ENCODE data around the gene MCM5.

MCM5 gene

GRCh38 chr22:35439365-35439717 lies 39.4 kb downstream of the MCM5 start:
- TF ChIP-seq CTCF (conservative IDR thresholded peaks at IDR 0.05; ENCODE audit: low read depth, low read length), result no peak
- DNase-seq (ENCODE audit: low read depth), result no peak
- no peak overlapping the region for H3K4me3 ChIP-seq (ENCODE audit: low read depth, low read length)

- DNase-seq (ENCODE audit: low read depth), result no peak
- no peak for TF ChIP-seq CTCF (conservative IDR thresholded peaks at IDR 0.05; ENCODE audit: low read depth, low read length)
- no peak overlapping the region for H3K4me3 ChIP-seq (ENCODE audit: low read depth, low read length)
Measured at GRCh38 chr22:35440129-35440528, 40.2 kb downstream of the MCM5 start.

- H3K4me3 ChIP-seq (ENCODE audit: low read depth, low read length), result no peak overlapping the region
- no peak for TF ChIP-seq CTCF (conservative IDR thresholded peaks at IDR 0.05; ENCODE audit: low read depth, low read length)
- DNase-seq (ENCODE audit: low read depth), result no peak
Measured at GRCh38 chr22:35441489-35442100, 41.7 kb downstream of the MCM5 start.

- no peak for TF ChIP-seq CTCF (conservative IDR thresholded peaks at IDR 0.05; ENCODE audit: low read depth, low read length)
- no peak for DNase-seq (ENCODE audit: low read depth)
- no peak overlapping the region for H3K4me3 ChIP-seq (ENCODE audit: low read depth, low read length)
Measured at GRCh38 chr22:35442471-35442870, 42.5 kb downstream of the MCM5 start.

- no peak overlapping the region for H3K4me3 ChIP-seq (ENCODE audit: low read depth, low read length)
- TF ChIP-seq CTCF (conservative IDR thresholded peaks at IDR 0.05; ENCODE audit: low read depth, low read length), result no peak
- DNase-seq (ENCODE audit: low read depth), result no peak
Measured at GRCh38 chr22:35443338-35443737, 43.4 kb downstream of the MCM5 start.

- TF ChIP-seq CTCF (conservative IDR thresholded peaks at IDR 0.05; ENCODE audit: low read depth, low read length), result no peak
- no peak for DNase-seq (ENCODE audit: low read depth)
Measured at GRCh38 chr22:35443790-35444684, 44.1 kb downstream of the MCM5 start.

More at GRCh38 chr22:35443790-35444684, 44.1 kb downstream of the MCM5 start:
- no peak overlapping the region for H3K4me3 ChIP-seq (ENCODE audit: low read depth, low read length)
